Kidney epithelial cell (primary cell): ENCODE data around the gene ZMYND19. TPM values are rescaled to one million over a fixed set of nuclear protein-coding genes. Genes with fewer than 3 reads are reported as not detected.

Experiments used
- DNase-seq: peaks from one replicate; pipeline ENCODE4 v3.0.0-alpha.2; 2010; ENCODE audit warnings: low read depth
- H3K27me3 ChIP-seq: 2 replicates; pipeline ENCODE4 v1.6.0; 2011; ENCODE audit warnings: low read length; ENCODE audit not compliant: control insufficient read depth, insufficient read depth
- H3K36me3 ChIP-seq: 2 replicates; pipeline ENCODE4 v1.5.1; 2011; ENCODE audit warnings: low read length; ENCODE audit not compliant: control insufficient read depth, insufficient read depth
- H3K4me3 ChIP-seq: 2 replicates; pipeline ENCODE4 v1.5.1; 2011; ENCODE audit warnings: low read depth, mild to moderate bottlenecking, control low read depth, low read length
- CTCF ChIP-seq: IDR thresholded peaks from 2 replicates; pipeline ENCODE4 v1.5.1; 2011; ENCODE audit warnings: mild to moderate bottlenecking, moderate library complexity, low read length, control low read depth, inconsistent platforms; ENCODE audit not compliant: insufficient read depth, poor library complexity, severe bottlenecking
- total RNA-seq: library from RNA; depleted of rRNA; stranded (reverse); fragments of >200 nt; gene quantifications from 2 replicates; pipeline ENCODE4 v1.2.3, GENCODE V29; 2015

ZMYND19 gene
- total RNA-seq, 1 donor from 2014 or later = 27.1 TPM

GRCh38 chr9:137580209-137580953 lies 9.9 kb downstream of the ZMYND19 start:
- H3K36me3 ChIP-seq = peaks cover 1% of the 10 kb centered on the region
- H3K27me3 ChIP-seq = no peaks in the 10 kb centered on the region
- H3K4me3 ChIP-seq = no peak overlapping the region
- DNase-seq = no peak
- TF ChIP-seq CTCF = no peak

GRCh38 chr9:137579259-137579604 lies 11.1 kb downstream of the ZMYND19 start:
- Histone ChIP-seq H3K4me3 (peak overlapping the region; percentile 85), H3K27me3 (no peaks in the 10 kb centered on the region), H3K36me3 (peaks cover 1% of the 10 kb centered on the region)
- no peak for TF ChIP-seq CTCF
- DNase-seq = no peak

- DNase-seq = peak; percentile 57
- Histone ChIP-seq H3K27me3 (no peaks in the 10 kb centered on the region), H3K4me3 (peak within 1 kb of the TSS; percentile 85), H3K36me3 (peaks cover 1% of the 10 kb centered on the region)
- peak; percentile 82 for TF ChIP-seq CTCF
Observed at GRCh38 chr9:137578518-137579258, 11.6 kb downstream of the ZMYND19 start, which contains the start of gene DPH7. DPH7 (minus strand) TSS chr9:137578925; CDS start chr9:137578777, 148 bp downstream.

- no peak for TF ChIP-seq CTCF
- DNase-seq = no peak
- Histone ChIP-seq H3K27me3 (no peaks in the 10 kb centered on the region), H3K4me3 (no peak overlapping the region), H3K36me3 (peaks cover 1% of the 10 kb centered on the region)
Observed at GRCh38 chr9:137575716-137576411, 14.4 kb downstream of the ZMYND19 start.

GRCh38 chr9:137575364-137575715 lies 15.0 kb downstream of the ZMYND19 start:
- TF ChIP-seq CTCF = no peak
- H3K4me3 ChIP-seq = no peak overlapping the region
- H3K27me3 ChIP-seq = no peaks in the 10 kb centered on the region
- no peak for DNase-seq
- peaks cover 1% of the 10 kb centered on the region for H3K36me3 ChIP-seq
